Lower leg skin (tissue), 3 donors: Measurements from ENCODE around the gene ACAD9.

Experiments used
- CTCF ChIP-seq, 3 donors: fragments of 450-650 bp; IDR thresholded peaks; one replicate each; pipeline ENCODE4 v1.5.1; 2016; ENCODE audit warnings: antibody characterized with exemption in 3 of 3, mild to moderate bottlenecking in 3 of 3, moderate library complexity in 2 of 3
- POLR2A ChIP-seq, 2 donors: fragments of 450-650 bp; IDR thresholded peaks; one replicate each; pipeline ENCODE4 v1.6.1; 2016 to 2017; ENCODE audit warnings: antibody characterized with exemption in 2 of 2, mild to moderate bottlenecking in 1 of 2, moderate library complexity in 1 of 2

GRCh38 chr3:128878556-128879124 is 780 bp upstream of the ACAD9 start:
- TF ChIP-seq CTCF (IDR thresholded peaks at IDR 0.05) (no peak), POLR2A (IDR thresholded peaks at IDR 0.05) (no peak)
